HG02571 (cell line): ENCODE data around the gene LZTS2.

Experiments used
- ATAC-seq: cut with Tn5 transposase; IDR thresholded peaks from one replicate; pipeline ENCODE4 v1.9.1; 2021; ENCODE audit warnings: mild to moderate bottlenecking, moderate library complexity; ENCODE audit not compliant: unreplicated experiment

The LZTS2 gene

GRCh38 chr10:101050208-101051069 lies 50.8 kb downstream of the LZTS2 start:
- ATAC-seq: no peak

- ATAC-seq: no peak
Observed at GRCh38 chr10:101052285-101052684, 52.7 kb downstream of the LZTS2 start.

DNA sequence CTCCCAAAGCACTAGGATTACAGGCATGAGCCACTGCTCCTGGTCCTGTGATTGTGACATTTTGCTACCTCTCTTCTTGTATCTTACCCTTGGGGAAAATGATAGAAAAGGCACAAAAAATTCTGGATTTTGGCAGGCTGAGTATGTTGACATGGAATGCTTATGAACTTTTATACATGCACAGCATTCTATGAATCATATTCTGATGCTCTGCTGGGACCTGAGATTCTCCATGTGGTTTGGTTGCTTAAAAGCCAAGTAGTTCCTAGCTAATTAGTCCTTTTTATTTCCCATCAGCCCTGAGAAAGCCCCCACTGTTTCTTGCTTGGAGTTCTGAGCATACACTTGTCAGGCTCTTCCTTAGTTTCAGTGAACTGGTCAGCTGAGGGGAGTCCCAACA lies 53.9 kb downstream of the LZTS2 start:
- ATAC-seq: no peak

GRCh38 chr10:101054351-101054750 lies 54.7 kb downstream of the LZTS2 start:
- ATAC-seq: no peak

GRCh38 chr10:101054876-101055275 lies 55.3 kb downstream of the LZTS2 start:
- no peak for ATAC-seq

GRCh38 chr10:101055411-101055810 lies 55.8 kb downstream of the LZTS2 start:
- ATAC-seq: no peak

DNA sequence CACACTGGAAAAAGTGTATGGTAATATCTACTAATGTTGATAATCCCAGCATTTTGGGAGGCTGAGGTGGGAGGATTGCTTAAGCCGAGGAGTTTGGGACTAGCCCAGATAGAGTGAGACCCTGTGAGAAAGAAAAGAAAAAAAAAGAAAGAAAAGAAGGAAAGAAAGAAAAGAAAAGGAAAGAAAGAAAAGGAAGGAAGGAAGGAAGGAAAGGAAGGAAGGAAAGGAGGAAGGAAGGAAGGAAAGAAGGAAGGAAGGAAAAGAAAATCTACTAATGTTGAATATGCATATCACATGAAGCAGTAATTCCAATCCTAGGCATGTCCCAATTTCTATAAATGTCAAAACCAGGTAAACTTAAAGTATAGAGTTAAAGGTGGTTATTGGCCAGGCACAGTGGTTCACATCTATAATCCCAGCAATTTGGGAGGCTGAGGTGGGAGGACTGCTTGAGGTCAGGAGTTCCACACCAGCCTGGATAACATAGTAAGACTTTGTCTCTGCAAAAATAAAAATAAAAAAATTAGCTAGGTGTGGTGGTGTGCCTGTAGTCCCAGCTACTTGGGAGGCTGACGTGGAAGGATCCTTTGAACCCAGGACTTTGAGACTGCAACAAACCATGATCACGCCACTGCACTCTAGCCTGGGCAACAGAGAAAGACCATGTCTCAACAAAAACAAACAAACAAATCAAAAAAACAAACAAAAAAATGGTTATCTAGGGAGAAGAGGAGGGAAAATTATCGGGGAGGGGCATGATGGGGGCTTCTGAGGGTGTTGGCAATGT lies 57.0 kb downstream of the LZTS2 start:
- no peak for ATAC-seq
